Caco-2 (cell line): Measurements from ENCODE around the gene SIM2. TPM values are rescaled to one million over a fixed set of nuclear protein-coding genes. Genes with fewer than 3 reads are reported as not detected.

Source experiments
- BruUV-seq: library from RNA; stranded (reverse); fragments of 400-500 nt; replicated peaks from 2 replicates; lab custom pipeline; 2021; lab: Mats Ljungman, UMichigan
- CTCF ChIA-PET: fragments of 300-600 bp; sonication (Branson Sonifier 250); formaldehyde crosslinking; loops from one replicate; lab custom pipeline; 2022; ENCODE audit warnings: antibody characterized with exemption; lab: Charles Lee
- POLR2A ChIA-PET: fragments of 300-600 bp; sonication (Branson Sonifier 250); formaldehyde crosslinking; loops from one replicate; lab custom pipeline; 2022; ENCODE audit warnings: antibody characterized with exemption; lab: Charles Lee
- DNase-seq, 2 experiments: peaks; one replicate each; pipeline versions ENCODE4 v3.0.0 to v3.0.0-alpha.2; 2020 to 2022
- H3K27me3 ChIP-seq: replicated peaks from 2 replicates; pipeline ENCODE4 v1.6.0; 2011; ENCODE audit warnings: low read length; ENCODE audit not compliant: control insufficient read depth, insufficient read depth
- H3K36me3 ChIP-seq: 2 replicates; pipeline ENCODE4 v1.5.1; 2011; ENCODE audit warnings: low read length; ENCODE audit not compliant: control insufficient read depth, insufficient read depth
- H3K4me1 ChIP-seq: fragments of 250-450 bp; sonication (Bioruptor Pico); 2 replicates; pipeline ENCODE4 v1.5.1; 2020; ENCODE audit warnings: mild to moderate bottlenecking
- H3K4me3 ChIP-seq: 2 replicates; pipeline ENCODE4 v1.5.1; 2011; ENCODE audit warnings: low read depth, mild to moderate bottlenecking, control low read depth, low read length
- H3K9me3 ChIP-seq: fragments of 250-450 bp; sonication (Bioruptor Pico); 2 replicates; pipeline ENCODE4 v1.5.1; 2020; ENCODE audit warnings: mild to moderate bottlenecking, moderate library complexity
- H3K27ac Mint-ChIP-seq: one replicate; pipeline ENCODE4 v1.8.0; 2022; ENCODE audit warnings: mixed read lengths; ENCODE audit not compliant: unreplicated experiment
- H3K27me3 Mint-ChIP-seq: one replicate; pipeline ENCODE4 v1.8.0; 2022; ENCODE audit warnings: mixed read lengths; ENCODE audit not compliant: insufficient read depth, unreplicated experiment
- H3K36me3 Mint-ChIP-seq: one replicate; pipeline ENCODE4 v1.8.0; 2022; ENCODE audit warnings: mild to moderate bottlenecking, mixed read lengths; ENCODE audit not compliant: insufficient read depth, unreplicated experiment
- H3K4me1 Mint-ChIP-seq: one replicate; pipeline ENCODE4 v1.8.0; 2022; ENCODE audit warnings: low read depth, mixed read lengths; ENCODE audit not compliant: unreplicated experiment
- H3K4me3 Mint-ChIP-seq: one replicate; pipeline ENCODE4 v1.8.0; 2022; ENCODE audit warnings: mild to moderate bottlenecking, moderate library complexity, mixed read lengths; ENCODE audit not compliant: unreplicated experiment
- H3K9me3 Mint-ChIP-seq: one replicate; pipeline ENCODE4 v1.8.0; 2022; ENCODE audit warnings: mixed read lengths; ENCODE audit not compliant: unreplicated experiment
- CTCF ChIP-seq, 2 experiments: fragments of 200-600 bp in 1 of 2; IDR thresholded peaks; 1 replicate in 1 of 2; 2 replicates in 1 of 2; pipeline versions ENCODE4 v1.5.1 to v1.8.0; 2011 to 2022; ENCODE audit warnings: antibody characterized with exemption in 1 of 2, control low read depth in 1 of 2, inconsistent platforms in 1 of 2, low read depth in 1 of 2, low read length in 1 of 2, mild to moderate bottlenecking in 1 of 2, moderate library complexity in 1 of 2; ENCODE audit not compliant: insufficient read depth in 1 of 2, severe bottlenecking in 1 of 2, unreplicated experiment in 1 of 2
- intact Hi-C: fragments of 100-400 bp; cut with micrococcal nuclease; formaldehyde crosslinking; loops from one replicate; pipeline ENCODE4 v1.10.0; 2022; ENCODE audit not compliant: unreplicated experiment
- total RNA-seq: library from RNA; stranded (reverse); gene quantifications from 2 replicates; pipeline ENCODE4 v1.2.3, GENCODE V29; 2022

The SIM2 gene
- total RNA-seq, 1 experiment from 2014 or later: 9.4 TPM

DNA sequence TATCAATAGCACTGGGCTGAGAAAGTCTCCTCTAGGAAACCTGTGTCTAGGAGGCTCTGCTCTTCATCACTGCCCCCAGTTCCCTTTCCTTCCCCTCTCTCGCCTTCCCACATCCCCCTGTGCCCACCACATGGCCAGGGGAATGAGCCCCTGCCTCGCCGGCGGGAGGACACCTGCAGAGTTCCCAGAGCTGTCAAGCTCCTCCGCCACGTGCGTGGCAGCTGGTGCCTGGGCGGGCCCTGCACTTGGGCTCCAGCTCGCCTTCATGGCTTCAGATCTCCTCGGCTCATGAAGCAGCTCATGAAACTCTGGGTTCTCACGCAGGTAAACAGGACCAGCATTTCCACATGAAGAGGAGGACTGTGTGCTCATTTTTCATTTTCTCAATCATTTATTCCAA, 62.8 kb downstream of the SIM2 start:
- Histone ChIP-seq H3K9me3 (no peaks in the 10 kb centered on the region), H3K27me3 (no peaks in the 10 kb centered on the region), H3K4me1 (0 out of 2 replicates have a peak, but pooled peaks cover 2% of the 10 kb centered on the region), H3K36me3 (no peaks in the 10 kb centered on the region; the same call in 1 of the 2 replicates), H3K4me3 (no peak overlapping the region)
- no peak for TF ChIP-seq CTCF (IDR thresholded peaks at IDR 0.05; ENCODE audit: insufficient read depth in 1 of 2, low read depth in 1 of 2, low read length in 1 of 2, severe bottlenecking in 1 of 2, unreplicated experiment in 1 of 2)
- peaks cover 4% of the 10 kb centered on the region for H3K4me1 Mint-ChIP-seq
- POLR2A ChIA-PET: no interaction called here
- H3K36me3 Mint-ChIP-seq: peaks cover 6% of the 10 kb centered on the region
- peak overlapping the region; percentile 11 for H3K27ac Mint-ChIP-seq
- intact Hi-C loops: no loop called here
- no peak overlapping the region for H3K4me3 Mint-ChIP-seq
- no peak for DNase-seq
- no peaks in the 10 kb centered on the region for H3K27me3 Mint-ChIP-seq
- BruUV-seq: no TSS peak
- CTCF ChIA-PET: no interaction called here
- H3K9me3 Mint-ChIP-seq: no peaks in the 10 kb centered on the region

GRCh38 chr21:36762642-36763041, 63.7 kb downstream of the SIM2 start:
- Histone ChIP-seq H3K36me3 (no peaks in the 10 kb centered on the region; the same call in 1 of the 2 replicates), H3K9me3 (no peaks in the 10 kb centered on the region), H3K4me1 (no peaks in the 10 kb centered on the region), H3K27me3 (no peaks in the 10 kb centered on the region), H3K4me3 (no peak overlapping the region)
- POLR2A ChIA-PET: no interaction called here
- no peak overlapping the region for H3K27ac Mint-ChIP-seq
- BruUV-seq: no TSS peak
- TF ChIP-seq CTCF (IDR thresholded peaks at IDR 0.05; ENCODE audit: insufficient read depth in 1 of 2, low read depth in 1 of 2, low read length in 1 of 2, severe bottlenecking in 1 of 2, unreplicated experiment in 1 of 2): no peak
- DNase-seq: no peak
- no peaks in the 10 kb centered on the region for H3K9me3 Mint-ChIP-seq
- peaks cover 6% of the 10 kb centered on the region for H3K4me1 Mint-ChIP-seq
- intact Hi-C loops: no loop called here
- peaks cover 6% of the 10 kb centered on the region for H3K36me3 Mint-ChIP-seq
- no peak overlapping the region for H3K4me3 Mint-ChIP-seq
- H3K27me3 Mint-ChIP-seq: no peaks in the 10 kb centered on the region
- CTCF ChIA-PET: no interaction called here

DNA sequence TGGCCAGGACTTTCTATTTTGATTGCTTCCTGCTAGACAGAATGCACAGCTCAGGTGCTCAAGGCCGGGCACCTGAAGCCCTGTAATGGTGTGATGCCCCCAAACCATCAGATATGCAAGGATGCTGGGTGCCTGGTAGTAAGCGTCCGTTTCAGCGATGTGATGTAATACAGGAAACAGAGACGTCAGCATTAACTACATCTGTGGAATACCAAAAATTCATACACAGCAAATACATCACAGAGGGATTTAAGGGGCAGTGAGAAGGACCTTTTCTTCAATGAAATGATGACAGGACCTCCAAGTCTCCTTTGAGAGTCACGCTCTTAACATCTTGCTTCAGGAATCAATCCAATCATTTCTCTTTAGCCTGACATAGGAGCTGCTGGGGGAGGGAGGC, 64.4 kb downstream of the SIM2 start:
- H3K4me1 ChIP-seq: no peaks in the 10 kb centered on the region
- no peaks in the 10 kb centered on the region; the same call in 1 of the 2 replicates for H3K36me3 ChIP-seq
- DNase-seq: no peak
- H3K27me3 ChIP-seq: no peaks in the 10 kb centered on the region
- CTCF ChIA-PET: no interaction called here
- intact Hi-C loops: no loop called here
- no peak overlapping the region for H3K4me3 Mint-ChIP-seq
- no peaks in the 10 kb centered on the region for H3K9me3 Mint-ChIP-seq
- POLR2A ChIA-PET: no interaction called here
- no peak for TF ChIP-seq CTCF (IDR thresholded peaks at IDR 0.05; ENCODE audit: insufficient read depth in 1 of 2, low read depth in 1 of 2, low read length in 1 of 2, severe bottlenecking in 1 of 2, unreplicated experiment in 1 of 2)
- H3K27me3 Mint-ChIP-seq: no peaks in the 10 kb centered on the region
- H3K9me3 ChIP-seq: no peaks in the 10 kb centered on the region
- H3K4me1 Mint-ChIP-seq: peaks cover 6% of the 10 kb centered on the region
- no peak overlapping the region for H3K4me3 ChIP-seq
- H3K27ac Mint-ChIP-seq: no peak overlapping the region
- H3K36me3 Mint-ChIP-seq: peaks cover 6% of the 10 kb centered on the region
- BruUV-seq: no TSS peak
